Heart left ventricle (tissue), 16 donors: ENCODE data around the gene HJURP. TPM values are rescaled to one million over a fixed set of nuclear protein-coding genes. Genes with fewer than 3 reads are reported as not detected.
"Not testable (repeated sequence)": the region's sequence is repeated elsewhere in the genome, so short reads cannot be mapped to it uniquely, and the experiment has no call there.

Experiments
- ATAC-seq, 4 donors: fragments of 200-7000 bp; cut with Tn5 transposase; one replicate each; pipeline ENCODE4 v1.9.1; 2020 to 2022; ENCODE audit warnings: moderate library complexity in 4 of 4, mild to moderate bottlenecking in 3 of 4, moderate number of reproducible peaks in 1 of 4
- DNase-seq, 5 donors: peaks; one replicate each; pipeline ENCODE4 v3.0.0-alpha.2; 2020
- H3K27ac ChIP-seq, 12 donors: fragments of 200-600 bp; sonication (generic) in 4 of 12; one replicate each; pipeline versions ENCODE4 v1.5.0 to v1.8.0; 2016 to 2022; ENCODE audit warnings: mild to moderate bottlenecking in 2 of 12
- H3K27me3 ChIP-seq, 9 donors: fragments of 200-600 bp; sonication (generic) in 2 of 9; one replicate each; pipeline versions ENCODE4 v1.5.1 to v1.8.0; 2016 to 2022; ENCODE audit warnings: mild to moderate bottlenecking in 3 of 9
- H3K36me3 ChIP-seq, 9 donors: fragments of 200-600 bp; sonication (generic) in 2 of 9; one replicate each; pipeline versions ENCODE4 v1.5.0 to v1.8.0; 2018 to 2022; ENCODE audit warnings: mild to moderate bottlenecking in 2 of 9
- H3K4me1 ChIP-seq, 12 donors: fragments of 200-600 bp; sonication (generic) in 4 of 12; one replicate each; pipeline versions ENCODE4 v1.5.0 to v1.8.0; 2016 to 2022; ENCODE audit warnings: mild to moderate bottlenecking in 3 of 12
- H3K4me3 ChIP-seq, 12 donors: fragments of 200-600 bp; sonication (generic) in 4 of 12; one replicate each; pipeline versions ENCODE4 v1.5.0 to v1.8.0; 2017 to 2022; ENCODE audit warnings: mild to moderate bottlenecking in 9 of 12, moderate library complexity in 4 of 12
- H3K9me3 ChIP-seq, 12 donors: fragments of 200-600 bp; sonication (generic) in 4 of 12; one replicate each; pipeline versions ENCODE4 v1.5.0 to v1.8.0; 2016 to 2022; ENCODE audit warnings: mild to moderate bottlenecking in 1 of 12
- POLR2A ChIP-seq, 2 donors: fragments of 450-650 bp; IDR thresholded peaks; one replicate each; pipeline ENCODE4 v1.6.1; 2017; ENCODE audit warnings: antibody characterized with exemption in 2 of 2, mild to moderate bottlenecking in 2 of 2, moderate library complexity in 2 of 2
- WGBS, 4 donors: extraction: QIAGEN DNeasy Blood & Tissue Kit in 2 of 4; methylation state at CpG; one replicate each; pipeline versions ENCODE4 v1.1.5 to v1.1.7; 2013 to 2018; 5-methylcytosine and 5-hydroxymethylcytosine counted together
- intact Hi-C, 10 donors: fragments of 100-400 bp; cut with DNase I; formaldehyde crosslinking; loops; one replicate each; pipeline versions ENCODE4 v1.11.1 to v1.14.2; 2022
- polyA plus RNA-seq, 2 donors: library from polyadenylated mRNA; stranded (reverse); fragments of 200-250 nt; gene quantifications; one replicate each; pipeline ENCODE4 v1.2.3, GENCODE V29; 2013
- total RNA-seq, 9 donors: library from RNA; depleted of rRNA in 2 of 9; stranded (reverse); fragments of >200 nt in 2 of 9; fragmentation: NEBNext Ultra II Directional in 3 of 9; extraction: Animal tissue kit (Norgen Biotek cat#: 25700) in 3 of 9; gene quantifications; one replicate each; pipeline versions ENCODE4 v1.1.0 to v1.2.4, GENCODE V29; 2016 to 2023
- TF ChIP-seq, protein P1 (sequence below), 12 donors: fragments of 200-600 bp; sonication (generic) in 4 of 12; IDR thresholded peaks; one replicate each; pipeline versions ENCODE4 v1.5.0 to v1.8.0; 2018 to 2022; ENCODE audit warnings: antibody characterized with exemption in 12 of 12, mild to moderate bottlenecking in 5 of 12
- donor health status: ischemic (EF 13 %, LVEDD 7.1; RV severe dilation, severe dysfunction).
- donor health status: healthy with polysubstance abuse.
- donor health status: DM: no; HTN: yes; CAD: no.
- donor health status: DM: no; HTN: no; CAD: no.
- donor health status: ischemic (EF 25% LVEDD 6.9; RV normal size, moderate dysfunction).
- donor health status: ischemic (EF 25% LVEDD 5.7; RV mildly dilated, moderate dysfunction).
- donor health status: healthy.
- donor health status: DM: yes; HTN: yes; CAD: no.
- donor health status: ischemic (EF 35%, LVEDD 5.7; RV mildly dilated, moderate dysfunction).
- donor health status: nonischemic (EF 11% LVEDD 7.7; RV severe dilation, severe dysfunction).
- donor health status: DM: yes; HTN: yes; CAD: no.
- donor health status: PGD.
- donor health status: ischemic (EF 29% LVEDD 5.4; RV normal size, mild dysfunction).
- donor health status: nonischemic (EF 23%, LVEDD 6.1; RV moderate dilation, normal function).

HJURP gene
- total and polyA plus RNA-seq, 11 donors, result 0.08 to 8.4 (median 0.41) TPM; not detected in 3

- 78 to 95% (median 88%) methylated on average over 2 of the region's 2 CpGs for WGBS, 4 donors
- Histone ChIP-seq H3K36me3 (no peaks in the 10 kb centered on the region), H3K9me3 (no peaks in the 10 kb centered on the region), H3K27ac (no peak overlapping the region), H3K4me1 (no peaks in the 10 kb centered on the region), H3K4me3 (no peak overlapping the region), H3K27me3 (peaks cover 0 to 30% (median 7%) of the 10 kb centered on the region in 9 donors)
- no peak for ATAC-seq
- intact Hi-C loops, result no loop called here
- TF ChIP-seq, protein P1, sequence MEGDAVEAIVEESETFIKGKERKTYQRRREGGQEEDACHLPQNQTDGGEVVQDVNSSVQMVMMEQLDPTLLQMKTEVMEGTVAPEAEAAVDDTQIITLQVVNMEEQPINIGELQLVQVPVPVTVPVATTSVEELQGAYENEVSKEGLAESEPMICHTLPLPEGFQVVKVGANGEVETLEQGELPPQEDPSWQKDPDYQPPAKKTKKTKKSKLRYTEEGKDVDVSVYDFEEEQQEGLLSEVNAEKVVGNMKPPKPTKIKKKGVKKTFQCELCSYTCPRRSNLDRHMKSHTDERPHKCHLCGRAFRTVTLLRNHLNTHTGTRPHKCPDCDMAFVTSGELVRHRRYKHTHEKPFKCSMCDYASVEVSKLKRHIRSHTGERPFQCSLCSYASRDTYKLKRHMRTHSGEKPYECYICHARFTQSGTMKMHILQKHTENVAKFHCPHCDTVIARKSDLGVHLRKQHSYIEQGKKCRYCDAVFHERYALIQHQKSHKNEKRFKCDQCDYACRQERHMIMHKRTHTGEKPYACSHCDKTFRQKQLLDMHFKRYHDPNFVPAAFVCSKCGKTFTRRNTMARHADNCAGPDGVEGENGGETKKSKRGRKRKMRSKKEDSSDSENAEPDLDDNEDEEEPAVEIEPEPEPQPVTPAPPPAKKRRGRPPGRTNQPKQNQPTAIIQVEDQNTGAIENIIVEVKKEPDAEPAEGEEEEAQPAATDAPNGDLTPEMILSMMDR (IDR thresholded peaks at IDR 0.05), result no peak
- TF ChIP-seq POLR2A (IDR thresholded peaks at IDR 0.05), result no peak
- DNase-seq, result no peak
Observed at GRCh38 chr2:233892793-233893192, 38.5 kb upstream of the HJURP start.

- no peak for TF ChIP-seq POLR2A (IDR thresholded peaks at IDR 0.05)
- TF ChIP-seq, protein P1 (IDR thresholded peaks at IDR 0.05), result no peak
- Histone ChIP-seq H3K27me3 (peaks cover 0 to 5% (median 0%) of the 10 kb centered on the region in 9 donors), H3K4me1 (no peaks in the 10 kb centered on the region), H3K9me3 (peaks cover 0 to 32% (median 12%) of the 10 kb centered on the region in 12 donors), H3K36me3 (no peaks in the 10 kb centered on the region), H3K27ac (no peak overlapping the region), H3K4me3 (no peak overlapping the region)
- intact Hi-C loops, result no loop called here
- no peak for DNase-seq
- ATAC-seq, result no peak
Observed at GRCh38 chr2:233882353-233882752, 28.0 kb upstream of the HJURP start.

- 44 to 60% (median 51%) methylated on average over 2 of the region's 2 CpGs for WGBS, 4 donors
- intact Hi-C loops, ATAC-seq, H3K4me1 ChIP-seq, H3K36me3 ChIP-seq, H3K4me3 ChIP-seq, DNase-seq, H3K27ac ChIP-seq: not testable (repeated sequence)
- H3K9me3 ChIP-seq, result peaks cover 0 to 31% (median 7%) of the 10 kb centered on the region in 12 donors
- peaks cover 0 to 25% (median 0%) of the 10 kb centered on the region in 9 donors for H3K27me3 ChIP-seq
Observed at GRCh38 chr2:233872125-233872524, 17.8 kb upstream of the HJURP start.

- ATAC-seq (no peak), DNase-seq (no peak)
- peaks cover 0 to 31% (median 5%) of the 10 kb centered on the region in 12 donors for H3K9me3 ChIP-seq
- peaks cover 0 to 25% (median 0%) of the 10 kb centered on the region in 9 donors for H3K27me3 ChIP-seq
- intact Hi-C loops, result no loop called here
- H3K4me1 ChIP-seq, result peaks cover 0 to 4% (median 0%) of the 10 kb centered on the region in 12 donors
- H3K4me3 ChIP-seq, result no peak overlapping the region
- 60 to 63% (median 61%) methylated on average over 4 of the region's 4 CpGs for WGBS, 4 donors
- H3K27ac ChIP-seq, result no peak overlapping the region
- no peaks in the 10 kb centered on the region for H3K36me3 ChIP-seq
- TF ChIP-seq, protein P1 (IDR thresholded peaks at IDR 0.05), result no peak
- TF ChIP-seq POLR2A (IDR thresholded peaks at IDR 0.05), result no peak
Observed at GRCh38 chr2:233871432-233871831, 17.1 kb upstream of the HJURP start.

- Histone ChIP-seq H3K27ac (peak within 1 kb of the TSS in 1 of 12 donors; percentile 21), H3K4me3 (peak within 1 kb of the TSS; percentile 11 to 63 (median 43)), H3K27me3 (peaks cover 0 to 25% (median 0%) of the 10 kb centered on the region in 9 donors), H3K4me1 (peaks cover 0 to 4% (median 0%) of the 10 kb centered on the region in 12 donors), H3K9me3 (peaks cover 0 to 24% (median 5%) of the 10 kb centered on the region in 12 donors), H3K36me3 (no peaks in the 10 kb centered on the region)
- intact Hi-C loops, result no loop called here
- 9 to 16% (median 11%) methylated on average over 50 of the region's 50 CpGs for WGBS, 4 donors
- ATAC-seq (peak in 3 of 4 donors; percentile 32 to 65 (median 54)), DNase-seq (peak in 3 of 5 donors; percentile 36 to 72 (median 37))
- TF ChIP-seq POLR2A (IDR thresholded peaks at IDR 0.05), result no peak
- TF ChIP-seq, protein P1 (IDR thresholded peaks at IDR 0.05), result no peak
Observed at GRCh38 chr2:233867993-233868532, 13.7 kb upstream of the HJURP start, which contains the start of gene MSL3B. TSS of gene MSL3B (minus strand) at chr2:233868386.
